OCI-LY7 (cell line): ENCODE results near the gene C20orf173.

ENCODE experiments used
- EZH2phosphoT487 ChIP-seq: fragments of 200-600 bp; sonication (generic); IDR thresholded peaks from 2 replicates; pipeline ENCODE4 v1.6.1; 2018; ENCODE audit warnings: low read depth, borderline replicate concordance, mild to moderate bottlenecking, mixed run types, antibody characterized with exemption, low read length, moderate library complexity, mixed read lengths
- TF ChIP-seq, protein P1 (sequence below): fragments of 200-600 bp; sonication (generic); conservative IDR thresholded peaks from 2 replicates; pipeline ENCODE4 v1.5.1; 2014; ENCODE audit warnings: mild to moderate bottlenecking, antibody characterized with exemption, low read length, moderate library complexity, mixed read lengths

DNA sequence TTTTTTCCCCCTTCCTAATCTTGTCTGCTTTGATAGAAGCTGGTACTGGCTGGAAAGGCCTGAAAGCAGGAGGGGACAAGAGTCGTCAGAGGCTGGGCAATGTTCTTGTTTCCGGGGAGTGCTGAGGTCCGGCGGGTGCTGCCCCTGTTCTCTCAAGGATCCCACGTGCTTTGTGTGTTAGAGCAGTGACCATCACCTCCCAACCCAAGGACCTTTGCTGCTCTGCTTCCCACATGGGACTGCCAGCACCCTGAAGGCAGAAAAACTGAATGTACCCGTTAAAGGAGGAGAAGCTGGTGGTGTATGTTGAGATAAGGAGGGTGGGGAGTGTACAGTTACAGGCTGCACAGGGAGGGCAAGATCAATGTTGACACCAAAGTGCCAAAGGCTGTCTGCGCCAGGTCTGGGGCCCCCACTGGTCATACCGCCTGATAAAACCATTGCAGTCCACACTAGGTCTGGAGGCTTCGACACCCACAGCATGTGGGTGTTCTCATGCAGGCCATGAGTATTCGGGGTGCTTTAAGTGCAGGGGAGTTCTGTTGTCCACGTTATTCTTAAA lies 15.0 kb downstream of the C20orf173 start:
- TF ChIP-seq, protein P1, sequence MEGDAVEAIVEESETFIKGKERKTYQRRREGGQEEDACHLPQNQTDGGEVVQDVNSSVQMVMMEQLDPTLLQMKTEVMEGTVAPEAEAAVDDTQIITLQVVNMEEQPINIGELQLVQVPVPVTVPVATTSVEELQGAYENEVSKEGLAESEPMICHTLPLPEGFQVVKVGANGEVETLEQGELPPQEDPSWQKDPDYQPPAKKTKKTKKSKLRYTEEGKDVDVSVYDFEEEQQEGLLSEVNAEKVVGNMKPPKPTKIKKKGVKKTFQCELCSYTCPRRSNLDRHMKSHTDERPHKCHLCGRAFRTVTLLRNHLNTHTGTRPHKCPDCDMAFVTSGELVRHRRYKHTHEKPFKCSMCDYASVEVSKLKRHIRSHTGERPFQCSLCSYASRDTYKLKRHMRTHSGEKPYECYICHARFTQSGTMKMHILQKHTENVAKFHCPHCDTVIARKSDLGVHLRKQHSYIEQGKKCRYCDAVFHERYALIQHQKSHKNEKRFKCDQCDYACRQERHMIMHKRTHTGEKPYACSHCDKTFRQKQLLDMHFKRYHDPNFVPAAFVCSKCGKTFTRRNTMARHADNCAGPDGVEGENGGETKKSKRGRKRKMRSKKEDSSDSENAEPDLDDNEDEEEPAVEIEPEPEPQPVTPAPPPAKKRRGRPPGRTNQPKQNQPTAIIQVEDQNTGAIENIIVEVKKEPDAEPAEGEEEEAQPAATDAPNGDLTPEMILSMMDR: no peak
- TF ChIP-seq EZH2phosphoT487: no peak
